K562 (cell line): ENCODE results near the gene PRPF6. TPM values are rescaled to one million over a fixed set of nuclear protein-coding genes. Genes with fewer than 3 reads are reported as not detected.

Experiments
- AFF1 ChIP-seq, 2 experiments: fragments of 450-650 bp; IDR thresholded peaks; 2 replicates each; pipeline ENCODE4 v1.6.1; 2018; ENCODE audit warnings: mild to moderate bottlenecking in 2 of 2, low read depth in 1 of 2; ENCODE audit not compliant: partially characterized antibody in 2 of 2
- ATF7 ChIP-seq: fragments of 450-650 bp; IDR thresholded peaks from 2 replicates; pipeline ENCODE4 v1.7.1; 2014; ENCODE audit warnings: mild to moderate bottlenecking, moderate library complexity
- CBX1 ChIP-seq: sonication (generic); IDR thresholded peaks from 2 replicates; pipeline ENCODE4 v1.6.1; 2016; ENCODE audit warnings: antibody characterized with exemption, low read depth, mild to moderate bottlenecking
- CXXC5 ChIP-seq: fragments of 250-450 bp; sonication (Bioruptor Pico); IDR thresholded peaks from 2 replicates; pipeline ENCODE4 v1.8.0; 2022; ENCODE audit warnings: inconsistent platforms, mild to moderate bottlenecking, moderate library complexity
- HSF4 ChIP-seq: fragments of 250-450 bp; sonication (Bioruptor Pico); IDR thresholded peaks from 2 replicates; pipeline ENCODE4 v2.1.2; 2022; ENCODE audit warnings: mild to moderate bottlenecking, moderate library complexity, borderline replicate concordance
- RAD21 ChIP-seq, 2 experiments: fragments of 250-450 bp in 1 of 2; fragments of 450-650 bp in 1 of 2; sonication (Bioruptor Pico) in 1 of 2; formaldehyde crosslinking in 1 of 2; IDR thresholded peaks in 1 of 2; conservative IDR thresholded peaks in 1 of 2; 2 replicates each; pipeline versions ENCODE4 v1.4.0 to v1.8.0; 2020 to 2022; ENCODE audit warnings: mild to moderate bottlenecking in 2 of 2, moderate library complexity in 1 of 2
- RBFOX2 ChIP-seq: fragments of 200-400 bp; formaldehyde crosslinking; IDR thresholded peaks from 2 replicates; pipeline ENCODE4 v1.6.1; 2017; ENCODE audit warnings: low read depth, mild to moderate bottlenecking, low read length, moderate library complexity
- RBM22 ChIP-seq: fragments of 200-400 bp; formaldehyde crosslinking; IDR thresholded peaks from 2 replicates; pipeline ENCODE4 v1.6.1; 2018; ENCODE audit warnings: low read length, low read depth; ENCODE audit not compliant: poor library complexity, severe bottlenecking
- ZBTB33 ChIP-seq: sonication (generic); formaldehyde crosslinking; IDR thresholded peaks from 2 replicates; pipeline ENCODE4 v1.8.1; 2023; ENCODE audit warnings: mild to moderate bottlenecking, missing genetic modification reagents
- ZFX ChIP-seq: sonication (generic); formaldehyde crosslinking; IDR thresholded peaks from 2 replicates; pipeline ENCODE4 v1.8.0; 2022; ENCODE audit warnings: mild to moderate bottlenecking, missing genetic modification reagents, moderate library complexity
- ZNF12 ChIP-seq: sonication (generic); formaldehyde crosslinking; IDR thresholded peaks from 2 replicates; pipeline ENCODE4 v1.4.0; 2020; ENCODE audit warnings: mild to moderate bottlenecking, missing genetic modification reagents
- polyA plus RNA-seq, 8 experiments: library from polyadenylated mRNA; depleted of rRNA in 4 of 8; stranded (reverse) in 5 of 8; unstranded in 3 of 8; fragments of >200 nt; fragmentation: Nextera tagmentation in 2 of 8; fragmentation: Illumina TruSeq in 1 of 8; extraction: Ambion mirVana in 2 of 8; extraction: Trizol in 1 of 8; gene quantifications; 2 replicates each; pipeline versions ENCODE4 v1.2.1 to v1.2.3, GENCODE V29; 2011 to 2014; ENCODE audit warnings: inconsistent platforms in 1 of 8, missing spikeins in 1 of 8
- total RNA-seq, 7 experiments: library from RNA; depleted of rRNA in 6 of 7; stranded (reverse); fragments of >200 nt in 6 of 7; fragmentation: Illumina TruSeq in 2 of 7; extraction: Trizol in 2 of 7; gene quantifications; 2 replicates each; pipeline versions ENCODE4 v1.2.1 to v1.2.3, GENCODE V29; 2011 to 2021; ENCODE audit warnings: low replicate concordance in 1 of 7
- TF ChIP-seq, protein P1 (sequence below): sonication (generic); formaldehyde crosslinking; IDR thresholded peaks from 2 replicates; pipeline ENCODE4 v1.8.0; 2022; ENCODE audit warnings: mild to moderate bottlenecking, missing genetic modification reagents
- TF ChIP-seq, protein P2 (sequence below), 2 experiments: IDR thresholded peaks; 2 replicates each; pipeline ENCODE4 v1.6.1; 2011; ENCODE audit warnings: borderline replicate concordance in 1 of 2, control low read depth in 1 of 2, low read depth in 1 of 2, low read length in 1 of 2, mild to moderate bottlenecking in 1 of 2, mixed read lengths in 1 of 2, moderate library complexity in 1 of 2; ENCODE audit not compliant: insufficient read depth in 1 of 2, insufficient read length in 1 of 2, poor library complexity in 1 of 2, severe bottlenecking in 1 of 2; ENCODE audit errors: extremely low read depth in 1 of 2

Gene PRPF6
- total and polyA plus RNA-seq, 9 of the 15 experiments (the other 6 are each of a cell fraction or from before 2014, with no cell fraction given): 4.2 to 83.2 (median 59.9) TPM

DNA sequence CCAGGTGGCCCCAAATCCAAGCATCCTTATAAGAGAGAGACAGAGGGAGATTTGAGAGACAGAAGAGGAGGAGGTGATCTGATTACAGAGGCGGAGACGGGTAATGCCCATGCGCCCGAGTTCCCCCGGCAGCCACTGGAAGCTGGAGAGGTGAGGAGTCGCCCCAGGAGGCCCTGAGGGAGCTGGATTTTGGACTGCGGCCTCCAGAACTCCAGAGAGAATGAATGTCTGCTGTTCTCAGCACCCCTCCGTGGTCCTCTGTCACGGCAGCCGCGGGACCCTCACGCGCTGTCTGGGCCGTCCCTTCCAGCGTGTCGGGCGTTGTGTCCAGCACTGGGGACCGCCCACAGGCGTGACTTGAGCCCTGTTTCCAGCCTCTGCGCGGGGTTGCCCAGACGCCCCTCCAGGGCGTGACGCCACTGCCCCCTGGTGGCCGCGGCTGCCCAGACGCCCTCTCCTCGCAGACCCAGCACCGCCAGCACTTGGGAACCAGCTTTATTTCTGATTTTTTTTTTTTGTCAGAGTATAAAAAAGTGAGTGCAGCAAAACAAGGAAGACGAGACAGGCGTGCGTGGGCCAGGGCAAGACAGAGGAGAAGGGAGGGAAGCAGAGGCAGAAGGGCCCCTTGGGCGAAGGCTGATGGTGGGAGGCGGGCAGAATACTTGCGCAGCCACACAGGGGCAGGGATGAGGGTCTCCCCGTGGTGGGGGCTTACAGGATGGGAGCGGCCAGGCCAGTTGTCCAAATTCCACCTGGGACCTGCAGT is 7.1 kb upstream of the PRPF6 start (continued):
- no peak for TF ChIP-seq RBM22
- TF ChIP-seq CXXC5 (CRISPR knock-in tag): peak; percentile 75
- TF ChIP-seq, protein P1, sequence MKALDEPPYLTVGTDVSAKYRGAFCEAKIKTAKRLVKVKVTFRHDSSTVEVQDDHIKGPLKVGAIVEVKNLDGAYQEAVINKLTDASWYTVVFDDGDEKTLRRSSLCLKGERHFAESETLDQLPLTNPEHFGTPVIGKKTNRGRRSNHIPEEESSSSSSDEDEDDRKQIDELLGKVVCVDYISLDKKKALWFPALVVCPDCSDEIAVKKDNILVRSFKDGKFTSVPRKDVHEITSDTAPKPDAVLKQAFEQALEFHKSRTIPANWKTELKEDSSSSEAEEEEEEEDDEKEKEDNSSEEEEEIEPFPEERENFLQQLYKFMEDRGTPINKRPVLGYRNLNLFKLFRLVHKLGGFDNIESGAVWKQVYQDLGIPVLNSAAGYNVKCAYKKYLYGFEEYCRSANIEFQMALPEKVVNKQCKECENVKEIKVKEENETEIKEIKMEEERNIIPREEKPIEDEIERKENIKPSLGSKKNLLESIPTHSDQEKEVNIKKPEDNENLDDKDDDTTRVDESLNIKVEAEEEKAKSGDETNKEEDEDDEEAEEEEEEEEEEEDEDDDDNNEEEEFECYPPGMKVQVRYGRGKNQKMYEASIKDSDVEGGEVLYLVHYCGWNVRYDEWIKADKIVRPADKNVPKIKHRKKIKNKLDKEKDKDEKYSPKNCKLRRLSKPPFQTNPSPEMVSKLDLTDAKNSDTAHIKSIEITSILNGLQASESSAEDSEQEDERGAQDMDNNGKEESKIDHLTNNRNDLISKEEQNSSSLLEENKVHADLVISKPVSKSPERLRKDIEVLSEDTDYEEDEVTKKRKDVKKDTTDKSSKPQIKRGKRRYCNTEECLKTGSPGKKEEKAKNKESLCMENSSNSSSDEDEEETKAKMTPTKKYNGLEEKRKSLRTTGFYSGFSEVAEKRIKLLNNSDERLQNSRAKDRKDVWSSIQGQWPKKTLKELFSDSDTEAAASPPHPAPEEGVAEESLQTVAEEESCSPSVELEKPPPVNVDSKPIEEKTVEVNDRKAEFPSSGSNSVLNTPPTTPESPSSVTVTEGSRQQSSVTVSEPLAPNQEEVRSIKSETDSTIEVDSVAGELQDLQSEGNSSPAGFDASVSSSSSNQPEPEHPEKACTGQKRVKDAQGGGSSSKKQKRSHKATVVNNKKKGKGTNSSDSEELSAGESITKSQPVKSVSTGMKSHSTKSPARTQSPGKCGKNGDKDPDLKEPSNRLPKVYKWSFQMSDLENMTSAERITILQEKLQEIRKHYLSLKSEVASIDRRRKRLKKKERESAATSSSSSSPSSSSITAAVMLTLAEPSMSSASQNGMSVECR (CRISPR knock-in tag): peak; percentile 66
- TF ChIP-seq, protein P2, sequence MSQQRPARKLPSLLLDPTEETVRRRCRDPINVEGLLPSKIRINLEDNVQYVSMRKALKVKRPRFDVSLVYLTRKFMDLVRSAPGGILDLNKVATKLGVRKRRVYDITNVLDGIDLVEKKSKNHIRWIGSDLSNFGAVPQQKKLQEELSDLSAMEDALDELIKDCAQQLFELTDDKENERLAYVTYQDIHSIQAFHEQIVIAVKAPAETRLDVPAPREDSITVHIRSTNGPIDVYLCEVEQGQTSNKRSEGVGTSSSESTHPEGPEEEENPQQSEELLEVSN (IDR thresholded peaks at IDR 0.05; ENCODE audit: borderline replicate concordance in 1 of 2, extremely low read depth in 1 of 2, insufficient read depth in 1 of 2, insufficient read length in 1 of 2, low read depth in 1 of 2, low read length in 1 of 2, poor library complexity in 1 of 2, severe bottlenecking in 1 of 2): peak in 1 of 2 experiments; percentile 53
- no peak for TF ChIP-seq AFF1 (IDR thresholded peaks at IDR 0.05; ENCODE audit: low read depth in 1 of 2, partially characterized antibody in 2 of 2)
- TF ChIP-seq ZNF12: no peak; the same call in 1 of the 2 replicates
- peak; percentile 44; the same call in 1 of the 2 replicates for TF ChIP-seq ATF7
- 0 out of 2 replicates have a peak, but pooled peaks have one; percentile 35 for TF ChIP-seq CBX1
- TF ChIP-seq ZFX (CRISPR knock-in tag): 0 out of 2 replicates have a peak, but pooled peaks have one; percentile 33
- peak; percentile 56; the same call in 1 of the 2 replicates for TF ChIP-seq RBFOX2
- peak; percentile 96 for TF ChIP-seq ZBTB33 (CRISPR knock-in tag)
- TF ChIP-seq RAD21 (CRISPR knock-in tag; conservative IDR thresholded peaks at IDR 0.05 in 1 of 2, IDR thresholded peaks at IDR 0.05 in 1 of 2): peak; percentile 90 to 91
- no peak for TF ChIP-seq HSF4 (CRISPR knock-in tag)
